Nephron (organoid): Measurements from ENCODE around the gene COL18A1.

Source experiments
- H3K27ac Mint-ChIP-seq, 3 experiments: 2 replicates each; pipeline ENCODE4 v1.8.0; 2020; ENCODE audit warnings: mixed read lengths in 3 of 3, mild to moderate bottlenecking in 2 of 3, moderate library complexity in 1 of 3
- H3K27me3 Mint-ChIP-seq: 2 replicates; pipeline ENCODE4 v1.8.0; 2021; ENCODE audit warnings: low read depth, mild to moderate bottlenecking, moderate library complexity, mixed read lengths
- H3K36me3 Mint-ChIP-seq: 2 replicates; pipeline ENCODE4 v1.8.0; 2020; ENCODE audit warnings: low read depth, mixed read lengths
- H3K4me1 Mint-ChIP-seq: 2 replicates; pipeline ENCODE4 v1.8.0; 2020; ENCODE audit warnings: mixed read lengths
- H3K4me3 Mint-ChIP-seq, 3 experiments: 2 replicates each; pipeline ENCODE4 v1.8.0; 2020; ENCODE audit warnings: mild to moderate bottlenecking in 3 of 3, mixed read lengths in 3 of 3, moderate library complexity in 2 of 3
- H3K9me3 Mint-ChIP-seq: 2 replicates; pipeline ENCODE4 v1.8.0; 2020; ENCODE audit warnings: mixed read lengths
- CTCF ChIP-seq, 3 experiments: fragments of 200-600 bp; sonication (generic); IDR thresholded peaks; one replicate each; pipeline ENCODE4 v1.5.0; 2021; ENCODE audit warnings: antibody characterized with exemption in 3 of 3; ENCODE audit not compliant: unreplicated experiment in 3 of 3

COL18A1 gene

GRCh38 chr21:45423201-45423955, 18.4 kb downstream of the COL18A1 start:
- Mint-ChIP-seq H3K9me3 (no peaks in the 10 kb centered on the region), H3K36me3 (no peaks in the 10 kb centered on the region), H3K4me3 (peak overlapping the region in 1 of 3 experiments; percentile 19), H3K27ac (peak overlapping the region; percentile 45 to 93 (median 84)), H3K27me3 (no peaks in the 10 kb centered on the region), H3K4me1 (peaks cover 24% of the 10 kb centered on the region)
- no peak for TF ChIP-seq CTCF (IDR thresholded peaks at IDR 0.05; ENCODE audit: unreplicated experiment in 3 of 3)

DNA sequence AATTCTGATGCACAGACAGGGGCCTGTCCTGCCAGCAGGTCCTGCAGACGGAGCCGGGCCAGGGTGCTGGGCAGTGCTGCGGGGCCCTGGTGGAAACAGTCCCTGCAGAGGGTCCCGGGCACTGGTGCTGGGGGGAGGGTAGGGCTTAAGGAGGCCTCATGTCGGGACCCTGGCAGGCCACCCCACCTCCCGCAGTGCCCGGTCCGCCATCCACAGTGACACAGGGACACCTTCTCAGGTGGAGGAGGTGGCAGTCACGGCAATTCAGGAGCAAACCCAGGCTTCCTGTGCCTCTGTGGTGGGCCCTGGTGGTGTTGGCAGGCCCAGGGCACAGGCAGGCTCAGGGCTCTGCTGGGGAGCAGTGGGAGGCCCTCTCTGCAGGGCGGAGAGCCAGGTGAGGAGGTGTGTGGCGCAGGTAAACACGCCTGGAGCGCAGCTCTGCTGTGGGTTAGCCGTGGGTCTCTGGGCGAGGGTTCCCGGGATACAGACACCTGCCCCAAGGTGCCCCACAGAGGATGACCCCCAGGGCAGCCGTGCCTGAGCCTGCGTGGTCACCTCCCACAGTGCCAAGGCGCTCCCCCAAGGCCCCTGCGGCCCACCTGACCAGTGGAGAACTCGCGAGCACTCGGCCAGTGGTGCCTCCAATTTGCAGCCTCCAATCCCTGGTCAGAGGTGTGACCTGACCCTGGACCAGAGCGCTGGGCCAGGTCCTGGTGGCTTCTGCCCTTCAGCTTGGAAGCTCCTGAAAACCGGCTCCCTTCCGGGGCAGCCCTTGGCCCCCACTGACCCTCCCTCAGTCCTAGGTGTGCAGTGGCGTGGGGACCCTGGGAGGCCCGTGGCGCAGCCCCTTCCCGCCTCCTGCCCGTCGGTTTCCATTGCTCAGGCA, 19.2 kb downstream of the COL18A1 start:
- Mint-ChIP-seq H3K27ac (peak overlapping the region; percentile 45 to 94 (median 84)), H3K27me3 (no peaks in the 10 kb centered on the region), H3K9me3 (no peaks in the 10 kb centered on the region), H3K4me3 (no peak overlapping the region), H3K36me3 (no peaks in the 10 kb centered on the region), H3K4me1 (peaks cover 21% of the 10 kb centered on the region)
- no peak for TF ChIP-seq CTCF (IDR thresholded peaks at IDR 0.05; ENCODE audit: unreplicated experiment in 3 of 3)

DNA sequence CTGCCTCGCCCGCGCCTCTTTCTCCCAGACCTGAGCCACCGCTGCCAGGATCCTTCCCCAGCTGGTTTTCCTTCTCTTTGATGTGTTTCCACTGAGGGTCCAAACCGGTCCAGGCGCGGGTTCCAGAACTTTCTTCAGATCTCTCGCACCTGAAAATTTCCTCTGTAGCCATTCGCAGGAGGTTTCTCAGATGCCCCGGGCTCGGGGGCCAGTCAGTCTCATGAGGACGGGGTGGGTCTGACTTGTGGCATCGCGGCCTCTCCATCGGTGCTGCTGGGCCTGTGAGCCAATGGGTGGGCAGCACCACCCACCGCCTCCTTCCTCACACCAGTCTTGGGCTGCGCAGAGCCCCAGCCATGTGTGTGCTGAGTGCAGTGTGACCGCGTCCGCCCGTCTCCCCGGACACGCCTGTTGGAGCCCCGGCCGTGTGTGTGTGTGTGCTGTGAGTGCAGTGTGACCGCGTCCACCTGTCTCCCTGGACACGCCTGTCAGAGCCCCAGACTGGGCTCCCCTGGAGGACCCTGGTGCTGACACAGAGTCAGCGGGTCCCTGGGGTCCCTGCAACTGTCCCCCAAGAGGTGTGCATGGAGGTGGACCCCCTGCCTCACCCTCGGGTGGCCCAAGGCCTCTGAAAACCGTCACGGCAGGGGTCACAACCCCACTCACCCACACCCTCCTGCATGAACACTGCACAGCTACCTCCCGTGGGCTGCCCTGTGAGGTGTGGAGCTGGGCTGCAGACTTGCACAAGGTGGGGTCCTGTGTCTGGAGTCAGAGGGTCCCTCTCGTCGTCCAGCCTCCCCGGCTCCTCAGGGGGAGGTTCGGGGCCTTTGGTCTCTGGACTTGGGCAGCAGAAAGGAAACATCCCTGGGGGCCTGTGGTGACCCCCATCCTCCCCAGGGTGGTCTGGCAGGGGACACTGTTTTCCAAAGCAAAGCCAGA, 20.2 kb downstream of the COL18A1 start:
- no peak for TF ChIP-seq CTCF (IDR thresholded peaks at IDR 0.05; ENCODE audit: unreplicated experiment in 3 of 3)
- Mint-ChIP-seq H3K36me3 (no peaks in the 10 kb centered on the region), H3K9me3 (no peaks in the 10 kb centered on the region), H3K4me1 (peaks cover 24% of the 10 kb centered on the region), H3K27ac (peak overlapping the region; percentile 38 to 94 (median 82)), H3K4me3 (no peak overlapping the region), H3K27me3 (no peaks in the 10 kb centered on the region)

GRCh38 chr21:45427331-45428271, 22.6 kb downstream of the COL18A1 start:
- no peak for TF ChIP-seq CTCF (IDR thresholded peaks at IDR 0.05; ENCODE audit: unreplicated experiment in 3 of 3)
- H3K27ac Mint-ChIP-seq: peak overlapping the region; percentile 31 to 93 (median 83)
- H3K27me3 Mint-ChIP-seq: no peaks in the 10 kb centered on the region
- peak overlapping the region in 1 of 3 experiments; percentile 31 for H3K4me3 Mint-ChIP-seq
- H3K36me3 Mint-ChIP-seq: no peaks in the 10 kb centered on the region
- H3K9me3 Mint-ChIP-seq: no peaks in the 10 kb centered on the region
- H3K4me1 Mint-ChIP-seq: peaks cover 31% of the 10 kb centered on the region

- peak overlapping the region in 1 of 3 experiments; percentile 8 for H3K4me3 Mint-ChIP-seq
- no peak for TF ChIP-seq CTCF (IDR thresholded peaks at IDR 0.05; ENCODE audit: unreplicated experiment in 3 of 3)
- H3K4me1 Mint-ChIP-seq: peaks cover 40% of the 10 kb centered on the region
- no peaks in the 10 kb centered on the region for H3K9me3 Mint-ChIP-seq
- no peaks in the 10 kb centered on the region for H3K27me3 Mint-ChIP-seq
- H3K27ac Mint-ChIP-seq: peak overlapping the region in 1 of 3 experiments; percentile 93
- no peaks in the 10 kb centered on the region for H3K36me3 Mint-ChIP-seq
Measured at GRCh38 chr21:45428534-45428933, 23.6 kb downstream of the COL18A1 start.
